Suprapubic skin (tissue), 3 donors: ENCODE measurements around the gene CYP3A4.

Experiments used
- CTCF ChIP-seq, 2 donors: fragments of 200-600 bp in 1 of 2; fragments of 450-650 bp in 1 of 2; sonication (generic) in 1 of 2; IDR thresholded peaks; one replicate each; pipeline ENCODE4 v1.5.1; 2016 to 2019; ENCODE audit warnings: antibody characterized with exemption in 2 of 2, mild to moderate bottlenecking in 1 of 2, moderate library complexity in 1 of 2
- POLR2A ChIP-seq, 2 donors: fragments of 450-650 bp; IDR thresholded peaks; one replicate each; pipeline ENCODE4 v1.6.1; 2017; ENCODE audit warnings: antibody characterized with exemption in 2 of 2, mild to moderate bottlenecking in 2 of 2, moderate library complexity in 2 of 2

GRCh38 chr7:99752356-99752755 is 31.6 kb downstream of the CYP3A4 start:
- TF ChIP-seq CTCF (IDR thresholded peaks at IDR 0.05), result no peak
- TF ChIP-seq POLR2A (IDR thresholded peaks at IDR 0.05), result no peak
